GM12878 (cell line): ENCODE data around the gene PAPPA.

Source experiments
- EZH2 ChIP-seq: IDR thresholded peaks from 2 replicates; pipeline ENCODE4 v1.6.1; 2012; ENCODE audit warnings: low read depth, mild to moderate bottlenecking, control low read depth, inconsistent platforms, low read length, borderline replicate concordance; ENCODE audit not compliant: control insufficient read depth
- POLR2A ChIP-seq: IDR thresholded peaks from 2 replicates; pipeline ENCODE4 v1.6.1; 2011; ENCODE audit warnings: low read depth, mild to moderate bottlenecking, low read length
- TF ChIP-seq, protein P1 (sequence below): fragments of 450-650 bp; IDR thresholded peaks from 2 replicates; pipeline ENCODE4 v1.6.1; 2017; ENCODE audit warnings: mild to moderate bottlenecking, low read depth, inconsistent platforms; ENCODE audit not compliant: poor library complexity, severe bottlenecking
- TF ChIP-seq, protein P2 (sequence below), 3 experiments: IDR thresholded peaks in 2 of 3; conservative IDR thresholded peaks in 1 of 3; 2 replicates each; pipeline ENCODE4 v1.5.1; 2011; ENCODE audit warnings: low read depth in 3 of 3, low read length in 3 of 3, mild to moderate bottlenecking in 3 of 3, control low read depth in 2 of 3, moderate library complexity in 2 of 3, inconsistent platforms in 1 of 3, mixed read lengths in 1 of 3; ENCODE audit not compliant: control insufficient read depth in 2 of 3, insufficient read depth in 1 of 3; ENCODE audit errors: extremely low read depth in 1 of 3
- TF ChIP-seq, protein P3 (sequence below): fragments of 450-650 bp; IDR thresholded peaks from 2 replicates; pipeline ENCODE4 v1.6.1; 2017; ENCODE audit warnings: mild to moderate bottlenecking

DNA sequence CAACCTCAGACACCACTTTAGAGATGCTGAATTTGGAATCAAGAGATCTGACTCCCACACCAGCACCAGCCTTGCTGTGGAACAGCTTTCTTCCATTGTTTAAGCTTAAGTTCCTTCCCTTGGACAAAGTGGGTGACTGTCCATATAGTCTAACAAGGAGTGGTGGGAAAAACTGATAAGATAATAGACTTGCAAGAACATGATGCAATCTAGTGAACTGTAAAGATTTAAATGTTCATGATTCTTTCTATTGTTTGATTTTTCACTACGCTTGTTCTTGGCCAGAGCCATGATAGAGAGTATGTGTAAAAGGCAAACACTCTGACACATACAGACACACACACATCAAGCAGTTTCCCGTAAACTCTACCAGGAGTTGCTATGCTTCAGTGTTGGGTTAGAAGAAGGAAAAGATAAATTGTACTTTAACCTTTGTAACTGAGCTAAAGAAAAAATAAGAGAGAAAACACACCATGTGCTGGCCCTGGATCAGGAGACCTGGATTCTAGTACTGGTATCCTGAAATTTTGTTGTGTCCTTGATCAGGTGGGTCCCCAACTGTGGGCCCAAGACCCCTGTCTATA is 94.3 kb downstream of the PAPPA start:
- no peak for TF ChIP-seq POLR2A
- TF ChIP-seq, protein P1, sequence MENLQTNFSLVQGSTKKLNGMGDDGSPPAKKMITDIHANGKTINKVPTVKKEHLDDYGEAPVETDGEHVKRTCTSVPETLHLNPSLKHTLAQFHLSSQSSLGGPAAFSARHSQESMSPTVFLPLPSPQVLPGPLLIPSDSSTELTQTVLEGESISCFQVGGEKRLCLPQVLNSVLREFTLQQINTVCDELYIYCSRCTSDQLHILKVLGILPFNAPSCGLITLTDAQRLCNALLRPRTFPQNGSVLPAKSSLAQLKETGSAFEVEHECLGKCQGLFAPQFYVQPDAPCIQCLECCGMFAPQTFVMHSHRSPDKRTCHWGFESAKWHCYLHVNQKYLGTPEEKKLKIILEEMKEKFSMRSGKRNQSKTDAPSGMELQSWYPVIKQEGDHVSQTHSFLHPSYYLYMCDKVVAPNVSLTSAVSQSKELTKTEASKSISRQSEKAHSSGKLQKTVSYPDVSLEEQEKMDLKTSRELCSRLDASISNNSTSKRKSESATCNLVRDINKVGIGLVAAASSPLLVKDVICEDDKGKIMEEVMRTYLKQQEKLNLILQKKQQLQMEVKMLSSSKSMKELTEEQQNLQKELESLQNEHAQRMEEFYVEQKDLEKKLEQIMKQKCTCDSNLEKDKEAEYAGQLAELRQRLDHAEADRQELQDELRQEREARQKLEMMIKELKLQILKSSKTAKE, result no peak
- no peak for TF ChIP-seq EZH2
- TF ChIP-seq, protein P2, sequence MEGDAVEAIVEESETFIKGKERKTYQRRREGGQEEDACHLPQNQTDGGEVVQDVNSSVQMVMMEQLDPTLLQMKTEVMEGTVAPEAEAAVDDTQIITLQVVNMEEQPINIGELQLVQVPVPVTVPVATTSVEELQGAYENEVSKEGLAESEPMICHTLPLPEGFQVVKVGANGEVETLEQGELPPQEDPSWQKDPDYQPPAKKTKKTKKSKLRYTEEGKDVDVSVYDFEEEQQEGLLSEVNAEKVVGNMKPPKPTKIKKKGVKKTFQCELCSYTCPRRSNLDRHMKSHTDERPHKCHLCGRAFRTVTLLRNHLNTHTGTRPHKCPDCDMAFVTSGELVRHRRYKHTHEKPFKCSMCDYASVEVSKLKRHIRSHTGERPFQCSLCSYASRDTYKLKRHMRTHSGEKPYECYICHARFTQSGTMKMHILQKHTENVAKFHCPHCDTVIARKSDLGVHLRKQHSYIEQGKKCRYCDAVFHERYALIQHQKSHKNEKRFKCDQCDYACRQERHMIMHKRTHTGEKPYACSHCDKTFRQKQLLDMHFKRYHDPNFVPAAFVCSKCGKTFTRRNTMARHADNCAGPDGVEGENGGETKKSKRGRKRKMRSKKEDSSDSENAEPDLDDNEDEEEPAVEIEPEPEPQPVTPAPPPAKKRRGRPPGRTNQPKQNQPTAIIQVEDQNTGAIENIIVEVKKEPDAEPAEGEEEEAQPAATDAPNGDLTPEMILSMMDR (IDR thresholded peaks at IDR 0.05 in 2 of 3, conservative IDR thresholded peaks at IDR 0.05 in 1 of 3; ENCODE audit: control insufficient read depth in 2 of 3, extremely low read depth in 1 of 3, insufficient read depth in 1 of 3, low read depth in 3 of 3, low read length in 3 of 3), result no peak
- TF ChIP-seq, protein P3, sequence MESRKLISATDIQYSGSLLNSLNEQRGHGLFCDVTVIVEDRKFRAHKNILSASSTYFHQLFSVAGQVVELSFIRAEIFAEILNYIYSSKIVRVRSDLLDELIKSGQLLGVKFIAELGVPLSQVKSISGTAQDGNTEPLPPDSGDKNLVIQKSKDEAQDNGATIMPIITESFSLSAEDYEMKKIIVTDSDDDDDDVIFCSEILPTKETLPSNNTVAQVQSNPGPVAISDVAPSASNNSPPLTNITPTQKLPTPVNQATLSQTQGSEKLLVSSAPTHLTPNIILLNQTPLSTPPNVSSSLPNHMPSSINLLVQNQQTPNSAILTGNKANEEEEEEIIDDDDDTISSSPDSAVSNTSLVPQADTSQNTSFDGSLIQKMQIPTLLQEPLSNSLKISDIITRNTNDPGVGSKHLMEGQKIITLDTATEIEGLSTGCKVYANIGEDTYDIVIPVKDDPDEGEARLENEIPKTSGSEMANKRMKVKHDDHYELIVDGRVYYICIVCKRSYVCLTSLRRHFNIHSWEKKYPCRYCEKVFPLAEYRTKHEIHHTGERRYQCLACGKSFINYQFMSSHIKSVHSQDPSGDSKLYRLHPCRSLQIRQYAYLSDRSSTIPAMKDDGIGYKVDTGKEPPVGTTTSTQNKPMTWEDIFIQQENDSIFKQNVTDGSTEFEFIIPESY, result no peak
